Measurements from ENCODE around the gene TTC13. TPM values are rescaled to one million over a fixed set of nuclear protein-coding genes. Genes with fewer than 3 reads are reported as not detected.

Gene TTC13
- total RNA-seq, result 5.7 and 9.0 TPM in 2 replicates

DNA sequence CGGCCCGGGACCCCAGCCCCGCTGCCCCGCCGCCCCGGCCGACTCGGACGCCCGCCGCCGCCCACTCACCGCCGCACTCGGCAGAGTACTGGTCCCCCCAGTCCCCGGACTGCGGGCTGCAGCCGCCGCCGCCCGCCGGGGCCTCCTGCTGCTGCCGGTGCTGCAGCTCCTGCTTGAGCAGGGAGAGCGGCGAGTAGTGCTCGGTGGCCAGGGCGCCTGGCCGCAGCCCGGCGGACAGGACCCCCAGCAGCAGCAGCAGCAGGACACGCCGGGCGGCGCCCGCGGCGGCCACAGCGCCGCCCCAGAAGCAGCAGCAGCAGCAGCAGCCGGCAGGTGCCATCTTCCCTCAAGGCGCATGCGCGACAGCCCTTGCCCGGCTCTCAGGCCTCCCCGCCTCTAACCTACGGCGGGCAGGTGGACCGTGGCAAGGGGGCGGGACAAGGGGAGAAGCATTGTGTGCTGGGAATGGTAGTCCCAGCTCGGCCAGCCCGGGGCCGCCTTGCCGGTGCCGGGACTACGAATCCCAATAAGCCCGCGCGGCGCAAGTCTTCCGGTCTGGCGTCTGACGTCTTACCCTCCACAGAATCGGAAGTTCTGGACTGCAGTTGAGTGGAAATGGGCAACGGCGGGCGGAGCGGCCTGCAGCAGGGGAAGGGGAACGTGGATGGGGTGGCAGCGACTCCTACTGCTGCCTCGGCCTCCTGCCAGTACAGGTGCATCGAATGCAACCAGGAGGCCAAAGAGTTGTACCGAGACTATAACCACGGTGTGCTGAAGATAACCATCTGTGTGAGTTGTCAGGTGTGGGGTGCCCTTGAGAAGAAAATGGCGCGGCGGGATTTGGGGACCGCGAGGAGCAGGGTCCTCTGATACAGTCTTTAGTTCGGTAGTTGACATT lies at the start of gene TTC13, which contains the start of gene ARV1:
Gene TTC13 (minus strand): TSS at position 371 of the 898 bp plus-strand sequence. CDS start 31 bp downstream, at position 340.
Gene ARV1 (plus strand): TSS at position 604 of the 898 bp plus-strand sequence. CDS start 12 bp downstream, at position 616.

GRCh38 chr1:230867903-230868735 lies 110.5 kb downstream of the TTC13 start, which contains the start of gene C1orf198:
C1orf198 (minus strand) TSS chr1:230868521; CDS start chr1:230868512, 9 bp downstream.

Other genes with a start within 250 kb of the TTC13 start
- not detected in 2 replicates for gene CAPN9, start 231.5 kb downstream of the TTC13 start, total RNA-seq
- 26.4 and 30.9 TPM in 2 replicates for gene C1orf198, start 110.3 kb downstream of the TTC13 start, total RNA-seq
- gene ARV1, start 233 bp upstream of the TTC13 start, total RNA-seq, result 10.6 and 16.1 TPM in 2 replicates
- 8.7 and 9.8 TPM in 2 replicates for gene FAM89A, start 61.4 kb upstream of the TTC13 start, total RNA-seq
- not detected in 2 replicates for gene TRIM67, start 183.2 kb upstream of the TTC13 start, total RNA-seq

Data from mammary microvascular endothelial cell (primary cell).